MM.1S (cell line): Measurements from ENCODE around the gene EFNA4.

Experiments
- CTCF ChIP-seq: fragments of 300-600 bp; sonication (generic); IDR thresholded peaks from 2 replicates; pipeline ENCODE4 v1.5.1; 2016; ENCODE audit warnings: antibody characterized with exemption, low read length, mixed read lengths
- EZH2 ChIP-seq: fragments of 300-600 bp; sonication (generic); optimal IDR thresholded peaks from 2 replicates; pipeline ENCODE3; 2017; ENCODE audit warnings: low read depth, mild to moderate bottlenecking, antibody characterized with exemption, low read length, mixed read lengths

- TF ChIP-seq CTCF (peak; percentile 52), EZH2 (no peak)
Measured at GRCh38 chr1:155093911-155094621, 30.5 kb downstream of the EFNA4 start.
